Peyer's patch (tissue), 4 donors: ENCODE measurements around the gene SLC39A11. TPM values are rescaled to one million over a fixed set of nuclear protein-coding genes. Genes with fewer than 3 reads are reported as not detected.

Experiments used
- DNase-seq, 3 donors: peaks; one replicate each; pipeline ENCODE4 v3.0.0-alpha.2; 2017 to 2019
- H3K27ac ChIP-seq, 4 donors: fragments of 200-600 bp; sonication (generic); one replicate each; pipeline ENCODE4 v1.5.1; 2016 to 2019
- H3K27me3 ChIP-seq, 2 donors: fragments of 200-600 bp; sonication (generic); one replicate each; pipeline ENCODE4 v1.5.1; 2019
- H3K36me3 ChIP-seq, 3 donors: fragments of 200-600 bp; sonication (generic); one replicate each; pipeline ENCODE4 v1.5.1; 2016 to 2019
- H3K4me1 ChIP-seq, 4 donors: fragments of 200-600 bp; sonication (generic); one replicate each; pipeline ENCODE4 v1.5.1; 2016 to 2019
- H3K4me3 ChIP-seq, 4 donors: fragments of 200-600 bp; sonication (generic); 1 replicate in 3 of 4; 2 replicates in 1 of 4; pipeline ENCODE4 v1.5.1; 2016 to 2019; ENCODE audit warnings: mild to moderate bottlenecking in 1 of 4
- H3K9me3 ChIP-seq, 4 donors: fragments of 200-600 bp; sonication (generic); one replicate each; pipeline ENCODE4 v1.5.1; 2016 to 2019; ENCODE audit warnings: mild to moderate bottlenecking in 1 of 4
- POLR2A ChIP-seq, 2 donors: fragments of 450-650 bp; IDR thresholded peaks; one replicate each; pipeline ENCODE4 v1.5.1; 2017; ENCODE audit warnings: antibody characterized with exemption in 2 of 2, mild to moderate bottlenecking in 2 of 2, moderate library complexity in 2 of 2
- total RNA-seq, 4 donors: library from RNA; depleted of rRNA; stranded (reverse); fragments of >200 nt; gene quantifications; one replicate each; pipeline ENCODE4 v1.1.0, GENCODE V29; 2016
- TF ChIP-seq, protein P1 (sequence below), 6 experiments: fragments of 450-650 bp in 4 of 6; fragments of 200-600 bp in 2 of 6; sonication (generic) in 1 of 6; IDR thresholded peaks; one replicate each; pipeline ENCODE4 v1.5.1; 2017 to 2019; ENCODE audit warnings: antibody characterized with exemption in 6 of 6, mild to moderate bottlenecking in 3 of 6, moderate library complexity in 1 of 6

The SLC39A11 gene
- total RNA-seq, 4 donors from 2014 or later, result 39.9 to 91.6 (median 45.7) TPM

DNA sequence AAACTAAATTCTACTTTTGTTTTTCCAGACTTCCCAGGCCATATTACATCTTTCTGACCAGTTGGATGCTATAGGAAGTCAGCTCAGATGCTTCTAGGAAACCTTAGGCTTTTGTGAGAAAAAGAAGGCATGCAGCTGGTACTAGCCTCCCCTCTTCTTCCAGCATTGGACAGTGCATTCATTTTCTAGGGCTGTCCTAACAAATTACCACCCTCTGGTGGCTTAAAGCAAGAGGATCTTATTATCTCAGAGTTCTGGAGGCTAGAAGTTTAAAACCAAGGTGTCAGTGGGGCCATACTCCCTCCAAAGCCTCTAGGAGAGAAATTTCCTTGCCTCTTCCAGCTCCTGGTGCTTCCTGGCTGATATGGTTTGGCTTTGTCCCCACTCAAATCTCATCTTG, 467.8 kb downstream of the SLC39A11 start:
- DNase-seq, result no peak
- Histone ChIP-seq H3K9me3 (no peaks in the 10 kb centered on the region), H3K4me1 (no peaks in the 10 kb centered on the region), H3K4me3 (no peak overlapping the region), H3K36me3 (no peaks in the 10 kb centered on the region), H3K27ac (no peak overlapping the region), H3K27me3 (no peaks in the 10 kb centered on the region)
- TF ChIP-seq, protein P1, sequence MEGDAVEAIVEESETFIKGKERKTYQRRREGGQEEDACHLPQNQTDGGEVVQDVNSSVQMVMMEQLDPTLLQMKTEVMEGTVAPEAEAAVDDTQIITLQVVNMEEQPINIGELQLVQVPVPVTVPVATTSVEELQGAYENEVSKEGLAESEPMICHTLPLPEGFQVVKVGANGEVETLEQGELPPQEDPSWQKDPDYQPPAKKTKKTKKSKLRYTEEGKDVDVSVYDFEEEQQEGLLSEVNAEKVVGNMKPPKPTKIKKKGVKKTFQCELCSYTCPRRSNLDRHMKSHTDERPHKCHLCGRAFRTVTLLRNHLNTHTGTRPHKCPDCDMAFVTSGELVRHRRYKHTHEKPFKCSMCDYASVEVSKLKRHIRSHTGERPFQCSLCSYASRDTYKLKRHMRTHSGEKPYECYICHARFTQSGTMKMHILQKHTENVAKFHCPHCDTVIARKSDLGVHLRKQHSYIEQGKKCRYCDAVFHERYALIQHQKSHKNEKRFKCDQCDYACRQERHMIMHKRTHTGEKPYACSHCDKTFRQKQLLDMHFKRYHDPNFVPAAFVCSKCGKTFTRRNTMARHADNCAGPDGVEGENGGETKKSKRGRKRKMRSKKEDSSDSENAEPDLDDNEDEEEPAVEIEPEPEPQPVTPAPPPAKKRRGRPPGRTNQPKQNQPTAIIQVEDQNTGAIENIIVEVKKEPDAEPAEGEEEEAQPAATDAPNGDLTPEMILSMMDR (IDR thresholded peaks at IDR 0.05), result no peak
- no peak for TF ChIP-seq POLR2A (IDR thresholded peaks at IDR 0.05)

DNA sequence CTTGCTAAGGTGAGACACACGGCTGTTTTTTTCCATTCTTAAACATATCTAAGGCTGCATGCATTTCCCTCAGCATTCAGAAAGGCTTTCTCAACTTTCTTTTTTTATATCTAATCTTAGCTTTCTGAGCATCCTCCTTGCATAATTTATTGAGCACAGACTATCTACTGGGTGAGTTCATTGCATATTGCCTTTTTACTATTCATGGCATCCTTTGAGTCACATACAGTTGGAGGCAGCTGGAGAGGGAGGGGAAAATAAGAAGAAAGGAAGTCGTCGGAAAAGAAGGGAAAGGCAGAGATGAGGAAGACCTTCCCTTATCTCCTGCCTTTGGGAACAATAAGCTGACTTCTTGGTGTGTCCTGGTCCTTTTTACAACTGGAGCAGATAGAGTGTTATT, 468.3 kb downstream of the SLC39A11 start:
- no peak for DNase-seq

DNA sequence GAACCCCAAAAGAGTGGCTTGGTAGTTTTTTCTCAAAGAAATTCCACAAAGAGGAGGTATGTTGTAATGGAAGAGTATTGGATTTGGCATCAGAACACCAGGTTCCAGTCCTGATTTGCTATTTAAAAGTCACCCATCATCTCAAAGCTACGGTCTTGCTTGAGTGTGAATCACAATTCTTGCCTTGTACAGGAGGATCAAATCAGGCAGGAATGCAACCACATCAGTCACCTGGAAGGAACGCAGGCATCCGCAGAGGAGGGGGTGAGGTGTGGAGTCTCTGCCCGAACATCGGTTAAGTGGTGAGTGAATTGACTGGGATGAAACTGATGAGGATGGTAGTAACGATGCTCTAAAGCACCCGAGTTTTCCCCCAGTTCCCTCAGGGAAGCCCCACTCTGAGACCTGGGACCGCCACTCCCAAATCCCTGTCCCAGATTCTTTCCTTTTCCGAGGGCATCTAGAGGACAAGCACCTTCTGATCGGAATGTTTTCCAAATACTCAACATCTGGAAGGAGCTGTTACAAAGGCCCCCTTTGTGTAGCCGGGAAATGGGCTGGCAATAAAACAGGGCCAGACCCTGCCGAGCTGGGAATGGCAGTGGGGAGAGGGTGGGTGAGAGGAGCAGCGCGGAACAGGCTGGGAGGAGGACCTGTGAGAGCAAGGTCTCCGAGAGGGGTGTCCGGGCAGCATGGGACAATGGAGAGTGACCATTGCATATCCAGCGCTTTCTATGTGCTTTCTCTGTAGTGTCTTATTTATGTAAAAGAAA, 469.6 kb downstream of the SLC39A11 start:
- no peaks in the 10 kb centered on the region for H3K4me1 ChIP-seq
- no peak for TF ChIP-seq POLR2A (IDR thresholded peaks at IDR 0.05)
- TF ChIP-seq, protein P1 (IDR thresholded peaks at IDR 0.05), result no peak
- H3K27me3 ChIP-seq, result no peaks in the 10 kb centered on the region
- no peak for DNase-seq
- no peaks in the 10 kb centered on the region for H3K9me3 ChIP-seq
- no peak overlapping the region for H3K4me3 ChIP-seq
- H3K27ac ChIP-seq, result no peak overlapping the region
- H3K36me3 ChIP-seq, result no peaks in the 10 kb centered on the region

More for the DNA sequence above, 468.3 kb downstream of the SLC39A11 start:
- Histone ChIP-seq H3K36me3 (no peaks in the 10 kb centered on the region), H3K4me1 (no peaks in the 10 kb centered on the region), H3K27me3 (no peaks in the 10 kb centered on the region), H3K9me3 (no peaks in the 10 kb centered on the region), H3K4me3 (no peak overlapping the region), H3K27ac (no peak overlapping the region)
- no peak for TF ChIP-seq POLR2A (IDR thresholded peaks at IDR 0.05)
- TF ChIP-seq, protein P1 (IDR thresholded peaks at IDR 0.05), result no peak

DNA sequence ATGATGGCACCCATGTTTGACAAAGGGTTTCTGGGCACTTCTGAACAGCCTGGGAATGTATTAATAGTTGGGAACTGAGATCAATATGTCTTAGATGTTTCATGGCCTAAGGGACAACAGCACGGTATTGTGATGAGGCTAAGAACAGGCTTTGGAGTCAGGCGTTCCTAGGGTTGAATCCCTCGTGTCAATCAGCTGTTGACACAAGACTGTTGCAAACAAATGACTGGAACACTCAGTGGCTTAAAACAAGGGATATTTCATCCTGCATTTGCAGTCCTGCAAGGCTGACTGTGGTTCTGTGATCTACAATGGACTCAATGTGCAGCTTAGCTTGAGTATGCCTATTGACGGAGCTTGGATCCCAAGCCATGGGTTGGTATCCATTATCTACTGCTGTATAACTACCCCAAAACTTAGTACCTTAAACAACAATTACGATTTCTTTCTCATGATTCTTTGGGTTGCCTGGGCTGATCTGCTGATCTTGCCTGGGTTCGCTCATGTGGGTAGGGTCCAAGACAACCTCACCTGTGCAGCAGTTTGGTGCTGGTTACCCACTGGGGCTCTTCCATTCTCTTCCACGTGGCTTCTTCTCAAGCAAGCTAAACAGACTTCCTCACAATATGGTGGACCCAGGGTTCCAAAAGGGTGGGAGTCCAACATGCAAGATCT, 472.4 kb downstream of the SLC39A11 start:
- TF ChIP-seq, protein P1 (IDR thresholded peaks at IDR 0.05), result no peak
- no peak for TF ChIP-seq POLR2A (IDR thresholded peaks at IDR 0.05)
- Histone ChIP-seq H3K27me3 (no peaks in the 10 kb centered on the region), H3K36me3 (no peaks in the 10 kb centered on the region), H3K27ac (no peak overlapping the region), H3K4me3 (no peak overlapping the region), H3K9me3 (no peaks in the 10 kb centered on the region), H3K4me1 (peaks cover 0 to 14% (median 2%) of the 10 kb centered on the region in 4 donors)
- DNase-seq, result no peak

DNA sequence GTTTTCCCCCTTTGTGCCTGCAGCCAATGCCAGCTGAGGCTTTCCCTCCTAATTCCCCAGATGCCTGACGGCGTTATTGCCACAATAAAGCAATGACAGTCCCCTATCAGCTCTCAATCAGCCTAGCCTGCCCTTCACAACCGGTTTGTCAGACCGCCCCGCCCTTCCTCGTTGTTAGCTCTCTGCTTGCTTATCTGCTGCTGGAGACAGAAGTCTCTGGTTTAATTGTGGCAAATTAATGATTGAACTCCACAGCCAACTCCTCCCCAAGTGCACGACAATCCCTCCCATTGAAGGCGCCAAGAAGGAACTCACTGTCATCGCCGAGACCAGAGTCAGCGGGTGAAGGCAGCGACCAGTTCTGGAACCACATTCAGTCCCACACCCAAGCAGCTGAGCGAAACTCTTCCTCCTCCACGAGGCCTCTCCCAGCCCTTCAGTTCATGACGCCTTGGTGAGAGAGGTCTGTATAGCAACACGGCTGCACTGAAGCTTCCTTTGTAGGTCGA, 474.4 kb downstream of the SLC39A11 start:
- no peaks in the 10 kb centered on the region for H3K9me3 ChIP-seq
- H3K27me3 ChIP-seq, result no peaks in the 10 kb centered on the region
- H3K4me3 ChIP-seq, result peak overlapping the region in 2 of 4 donors; percentile 29 to 30
- H3K4me1 ChIP-seq, result peaks cover 0 to 25% (median 2%) of the 10 kb centered on the region in 4 donors
- no peaks in the 10 kb centered on the region for H3K36me3 ChIP-seq
- TF ChIP-seq, protein P1 (IDR thresholded peaks at IDR 0.05), result no peak
- TF ChIP-seq POLR2A (IDR thresholded peaks at IDR 0.05), result peak; percentile 90 to 95
- peak in 2 of 3 donors; percentile 93 to 94 for DNase-seq
- H3K27ac ChIP-seq, result peak overlapping the region in 3 of 4 donors; percentile 64 to 91 (median 84)
